Heart right ventricle (tissue), 16 donors: Measurements from ENCODE around the gene HECA. TPM values are rescaled to one million over a fixed set of nuclear protein-coding genes. Genes with fewer than 3 reads are reported as not detected.
"Not testable (repeated sequence)": the region's sequence is repeated elsewhere in the genome, so short reads cannot be mapped to it uniquely, and the experiment has no call there.

Source experiments
- ATAC-seq, 8 donors: fragments of 200-7000 bp; cut with Tn5 transposase; one replicate each; pipeline ENCODE4 v1.9.1; 2020; ENCODE audit warnings: mild to moderate bottlenecking in 8 of 8, moderate library complexity in 8 of 8, moderate number of reproducible peaks in 1 of 8
- DNase-seq, 2 donors: peaks; one replicate each; pipeline ENCODE4 v3.0.0-alpha.2; 2020
- H3K27ac ChIP-seq, 10 donors: fragments of 200-600 bp; sonication (generic) in 2 of 10; one replicate each; pipeline versions ENCODE4 v1.5.0 to v1.8.0; 2020 to 2022; ENCODE audit warnings: mild to moderate bottlenecking in 3 of 10
- H3K27me3 ChIP-seq, 7 donors: fragments of 200-600 bp; one replicate each; pipeline ENCODE4 v1.8.0; 2021 to 2022; ENCODE audit warnings: mild to moderate bottlenecking in 2 of 7
- H3K36me3 ChIP-seq, 9 donors: fragments of 200-600 bp; sonication (generic) in 1 of 9; one replicate each; pipeline versions ENCODE4 v1.5.0 to v1.8.0; 2020 to 2022; ENCODE audit warnings: mild to moderate bottlenecking in 2 of 9
- H3K4me1 ChIP-seq, 9 donors: fragments of 200-600 bp; sonication (generic) in 1 of 9; one replicate each; pipeline versions ENCODE4 v1.5.0 to v1.8.0; 2020 to 2022; ENCODE audit warnings: mild to moderate bottlenecking in 4 of 9
- H3K4me3 ChIP-seq, 10 donors: fragments of 200-600 bp; sonication (generic) in 2 of 10; one replicate each; pipeline versions ENCODE4 v1.5.0 to v1.8.0; 2020 to 2022; ENCODE audit warnings: mild to moderate bottlenecking in 7 of 10, moderate library complexity in 2 of 10
- H3K9me3 ChIP-seq, 11 donors: fragments of 200-600 bp in 10 of 11; sonication (generic) in 2 of 11; one replicate each; pipeline versions ENCODE4 v1.5.0 to v1.8.0; 2013 to 2022; ENCODE audit warnings: mild to moderate bottlenecking in 2 of 11, control low read depth in 1 of 11, moderate library complexity in 1 of 11
- WGBS, 2 donors: extraction: QIAGEN DNeasy Blood & Tissue Kit; methylation state at CpG; one replicate each; pipeline ENCODE4 v1.1.7; 2013; ENCODE audit warnings: inconsistent platforms in 1 of 2; 5-methylcytosine and 5-hydroxymethylcytosine counted together
- intact Hi-C, 10 donors: fragments of 100-400 bp; cut with DNase I; formaldehyde crosslinking; loops; one replicate each; pipeline versions ENCODE4 v1.11.1 to v1.14.2; 2022
- polyA plus RNA-seq, 2 donors: library from polyadenylated mRNA; stranded (reverse); fragments of 200-250 nt; gene quantifications; one replicate each; pipeline ENCODE4 v1.2.3, GENCODE V29; 2013
- total RNA-seq, 10 donors: library from RNA; stranded (reverse); fragmentation: NEBNext Ultra II Directional in 3 of 10; extraction: Animal tissue kit (Norgen Biotek cat#: 25700) in 3 of 10; gene quantifications; one replicate each; pipeline versions ENCODE4 v1.2.1 to v1.2.4, GENCODE V29; 2021 to 2023
- TF ChIP-seq, protein P1 (sequence below), 9 donors: fragments of 200-600 bp; sonication (generic) in 2 of 9; IDR thresholded peaks; one replicate each; pipeline versions ENCODE4 v1.5.0 to v1.8.0; 2021 to 2022; ENCODE audit warnings: antibody characterized with exemption in 9 of 9, mild to moderate bottlenecking in 5 of 9, moderate library complexity in 1 of 9
- donor health status: Arrhythmogenic right ventricular cardiomyopathy.
- donor health status: ischemic (EF 13 %, LVEDD 7.1; RV severe dilation, severe dysfunction).
- donor health status: healthy with polysubstance abuse.
- donor health status: DM: no; HTN: yes; CAD: no.
- donor health status: DM: no; HTN: no; CAD: no.
- donor health status: ischemic (EF 25% LVEDD 6.9; RV normal size, moderate dysfunction).
- donor health status: ischemic (EF 25% LVEDD 5.7; RV mildly dilated, moderate dysfunction).
- donor health status: healthy.
- donor health status: DM: yes; HTN: yes; CAD: no.
- donor health status: Ischemic cardiomyopathy.
- donor health status: ischemic (EF 35%, LVEDD 5.7; RV mildly dilated, moderate dysfunction).
- donor health status: nonischemic (EF 11% LVEDD 7.7; RV severe dilation, severe dysfunction).
- donor health status: DM: yes; HTN: yes; CAD: no.
- donor health status: PGD.
- donor health status: ischemic (EF 29% LVEDD 5.4; RV normal size, mild dysfunction).
- donor health status: nonischemic (EF 23%, LVEDD 6.1; RV moderate dilation, normal function).

HECA gene
- total and polyA plus RNA-seq, 12 donors = 8.6 to 70.6 (median 42.8) TPM

DNA sequence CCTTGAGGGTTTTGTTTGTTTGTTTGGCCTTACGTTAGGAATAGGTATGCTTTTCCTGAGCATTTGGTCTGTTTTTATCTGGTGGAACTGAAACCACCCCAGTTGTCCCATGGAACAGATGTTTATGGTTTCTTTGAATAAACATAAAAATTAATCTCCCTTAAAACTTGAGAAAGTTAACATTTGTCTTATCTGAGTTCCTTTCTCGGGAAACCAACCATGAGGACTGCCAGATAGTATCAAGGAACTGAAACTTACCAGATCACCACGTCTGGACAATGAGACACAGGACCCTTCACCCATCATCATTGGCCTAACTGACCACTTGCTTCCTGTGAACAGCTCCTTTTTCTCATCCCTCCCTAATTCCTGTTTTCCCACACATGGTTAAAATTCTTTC, 15.3 kb upstream of the HECA start:
- Histone ChIP-seq H3K4me3 (no peak overlapping the region), H3K27me3 (no peaks in the 10 kb centered on the region), H3K36me3 (no peaks in the 10 kb centered on the region), H3K9me3 (peaks cover 0 to 34% (median 4%) of the 10 kb centered on the region in 11 donors), H3K4me1 (peaks cover 0 to 2% (median 0%) of the 10 kb centered on the region in 9 donors), H3K27ac (no peak overlapping the region)
- no peak for ATAC-seq
- WGBS, 2 donors = 69 to 71% methylated on average over 3 of the region's 3 CpGs
- intact Hi-C loops = loop anchor here in 3 of 10 donors (10.0 kb wide), 2 partner anchors 95 to 305 kb away; partner anchors contain the start of gene ABRACL (in 1 of the 3)
- DNase-seq = no peak
- TF ChIP-seq, protein P1, sequence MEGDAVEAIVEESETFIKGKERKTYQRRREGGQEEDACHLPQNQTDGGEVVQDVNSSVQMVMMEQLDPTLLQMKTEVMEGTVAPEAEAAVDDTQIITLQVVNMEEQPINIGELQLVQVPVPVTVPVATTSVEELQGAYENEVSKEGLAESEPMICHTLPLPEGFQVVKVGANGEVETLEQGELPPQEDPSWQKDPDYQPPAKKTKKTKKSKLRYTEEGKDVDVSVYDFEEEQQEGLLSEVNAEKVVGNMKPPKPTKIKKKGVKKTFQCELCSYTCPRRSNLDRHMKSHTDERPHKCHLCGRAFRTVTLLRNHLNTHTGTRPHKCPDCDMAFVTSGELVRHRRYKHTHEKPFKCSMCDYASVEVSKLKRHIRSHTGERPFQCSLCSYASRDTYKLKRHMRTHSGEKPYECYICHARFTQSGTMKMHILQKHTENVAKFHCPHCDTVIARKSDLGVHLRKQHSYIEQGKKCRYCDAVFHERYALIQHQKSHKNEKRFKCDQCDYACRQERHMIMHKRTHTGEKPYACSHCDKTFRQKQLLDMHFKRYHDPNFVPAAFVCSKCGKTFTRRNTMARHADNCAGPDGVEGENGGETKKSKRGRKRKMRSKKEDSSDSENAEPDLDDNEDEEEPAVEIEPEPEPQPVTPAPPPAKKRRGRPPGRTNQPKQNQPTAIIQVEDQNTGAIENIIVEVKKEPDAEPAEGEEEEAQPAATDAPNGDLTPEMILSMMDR (IDR thresholded peaks at IDR 0.05) = no peak

DNA sequence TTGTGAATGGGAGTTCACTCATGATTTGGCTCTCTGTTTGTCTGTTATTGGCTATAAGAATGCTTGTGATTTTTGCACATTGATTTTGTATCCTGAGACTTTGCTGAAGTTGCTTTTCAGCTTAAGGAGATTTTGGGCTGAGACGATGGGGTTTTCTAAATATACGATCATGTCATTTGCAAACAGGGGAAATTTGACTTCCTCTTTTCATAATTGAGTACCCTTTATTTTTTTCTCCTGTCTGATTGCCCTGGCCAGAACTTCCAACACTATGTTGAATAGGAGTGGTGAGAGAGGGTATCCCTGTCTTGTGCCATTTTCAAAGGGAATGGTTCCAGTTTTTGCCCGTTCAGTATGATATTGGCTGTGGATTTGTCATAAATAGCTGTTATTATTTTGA, 12.1 kb upstream of the HECA start:
- intact Hi-C loops = loop anchor here in 2 of 10 donors (5.0 to 10.0 kb wide), 2 partner anchors 242 to 244 kb away; no protein-coding TSS in a partner anchor
- 70 to 89% methylated on average over 3 of the region's 3 CpGs for WGBS, 2 donors
- H3K27ac ChIP-seq, DNase-seq, H3K4me3 ChIP-seq, ATAC-seq, H3K36me3 ChIP-seq, H3K27me3 ChIP-seq: not testable (repeated sequence)
- H3K4me1 ChIP-seq = peaks cover 0 to 28% (median 6%) of the 10 kb centered on the region in 9 donors
- H3K9me3 ChIP-seq = peaks cover 0 to 34% (median 4%) of the 10 kb centered on the region in 11 donors

DNA sequence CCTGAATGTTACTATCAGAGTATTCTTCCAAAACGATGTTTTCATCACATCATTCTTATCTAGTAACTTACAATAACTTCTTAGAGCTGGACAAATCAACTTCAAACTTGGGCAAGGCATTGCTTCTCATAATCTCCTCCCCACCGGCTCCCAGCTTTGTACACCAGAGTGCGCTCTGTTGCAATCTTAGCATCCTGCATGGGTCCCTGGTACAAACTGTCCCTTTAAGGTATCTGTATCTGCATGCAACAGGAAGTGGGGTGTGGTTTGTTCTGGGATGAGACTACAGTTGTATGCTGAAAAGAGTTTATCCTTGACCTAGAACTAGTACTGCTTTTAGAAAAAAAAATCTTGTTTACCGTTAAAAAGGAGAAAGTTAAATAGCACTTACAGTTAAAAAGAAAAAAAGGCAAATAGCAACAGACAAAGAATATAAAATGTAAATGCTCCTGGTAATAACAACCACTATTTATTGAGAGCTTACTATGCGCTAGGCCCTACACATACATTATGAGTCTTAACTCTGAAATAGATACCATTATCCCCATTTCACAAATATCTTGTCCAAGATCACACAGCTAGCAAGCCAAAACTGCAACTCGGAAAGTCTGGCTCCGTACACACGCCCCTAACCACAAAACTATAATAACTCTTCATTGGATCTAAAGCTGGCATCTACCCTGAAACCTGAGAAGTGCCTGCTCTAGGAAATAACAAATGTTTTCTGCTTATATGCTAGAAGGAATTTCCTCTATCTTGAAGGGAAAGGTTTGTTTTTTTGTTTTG, 9.8 kb upstream of the HECA start:
- DNase-seq (peak; percentile 42 to 66), ATAC-seq (peak; percentile 92 to 99 (median 97))
- Histone ChIP-seq H3K27me3 (no peaks in the 10 kb centered on the region), H3K4me3 (no peak overlapping the region), H3K9me3 (peaks cover 0 to 17% (median under 1%) of the 10 kb centered on the region in 11 donors), H3K36me3 (no peaks in the 10 kb centered on the region), H3K27ac (peak overlapping the region in 4 of 10 donors; percentile 2 to 64 (median 23)), H3K4me1 (peaks cover 0 to 28% (median 6%) of the 10 kb centered on the region in 9 donors)
- WGBS, 2 donors = 44 to 55% methylated on average over 8 of the region's 8 CpGs
- intact Hi-C loops = loop anchor here (1.0 to 10.0 kb wide), 8 partner anchors 92 to 242 kb away; no protein-coding TSS in a partner anchor
- TF ChIP-seq, protein P1 (IDR thresholded peaks at IDR 0.05) = peak; percentile 38 to 76 (median 63)

DNA sequence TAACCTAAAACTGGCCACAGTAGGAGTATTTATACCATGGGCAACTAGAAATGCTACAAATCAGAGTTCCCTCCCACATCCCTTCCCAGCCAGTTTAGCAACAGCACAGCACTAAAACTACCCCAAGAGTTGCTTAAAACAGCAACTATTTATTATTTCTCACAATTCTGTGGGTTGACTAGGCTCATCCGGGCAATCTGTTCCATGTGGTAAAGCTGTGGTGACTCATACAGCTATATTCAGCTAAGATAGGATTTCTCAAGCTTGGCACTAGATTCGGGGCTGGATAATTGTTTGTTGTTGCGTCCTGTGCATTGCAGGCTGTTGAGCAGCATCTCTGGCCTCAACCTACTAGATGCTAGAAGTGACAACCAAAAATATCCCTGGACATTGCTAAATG, 8.6 kb upstream of the HECA start:
- ATAC-seq (peak in 5 of 8 donors; percentile 21 to 77 (median 38)), DNase-seq (no peak)
- H3K9me3 ChIP-seq = peaks cover 0 to 6% (median 0%) of the 10 kb centered on the region in 11 donors
- no peaks in the 10 kb centered on the region for H3K36me3 ChIP-seq
- no peaks in the 10 kb centered on the region for H3K27me3 ChIP-seq
- TF ChIP-seq, protein P1 (IDR thresholded peaks at IDR 0.05) = no peak
- H3K4me3 ChIP-seq = no peak overlapping the region
- peak overlapping the region in 1 of 10 donors; percentile 64 for H3K27ac ChIP-seq
- peaks cover 0 to 31% (median 6%) of the 10 kb centered on the region in 9 donors for H3K4me1 ChIP-seq
- 73 to 93% methylated on average over 3 of the region's 3 CpGs for WGBS, 2 donors
- intact Hi-C loops = loop anchor here in 5 of 10 donors (5.0 to 10.0 kb wide), 4 partner anchors 91 to 241 kb away; no protein-coding TSS in a partner anchor
